ENCODE data around the gene POLDIP3.
"Not testable (repeated sequence)": the region's sequence is repeated elsewhere in the genome, so short reads cannot be mapped to it uniquely, and the experiment has no call there.

The POLDIP3 gene

GRCh38 chr22:42586381-42586780, 28.3 kb downstream of the POLDIP3 start:
- no peak for DNase-seq (ENCODE audit: low read depth, low spot score)

GRCh38 chr22:42585096-42585495, 29.6 kb downstream of the POLDIP3 start:
- no peak for DNase-seq (ENCODE audit: low read depth, low spot score)

- no peak for DNase-seq (ENCODE audit: low read depth, low spot score)
These were observed 30.2 kb downstream of the POLDIP3 start for GRCh38 chr22:42584364-42584940.

GRCh38 chr22:42582987-42583386, 31.7 kb downstream of the POLDIP3 start:
- DNase-seq (ENCODE audit: low read depth, low spot score), result no peak

GRCh38 chr22:42581762-42582716, 32.6 kb downstream of the POLDIP3 start:
- peak; percentile 69 for DNase-seq (ENCODE audit: low read depth, low spot score)

- DNase-seq (ENCODE audit: low read depth, low spot score), result not testable (repeated sequence)
These were observed 33.4 kb downstream of the POLDIP3 start for GRCh38 chr22:42581194-42581761.

GRCh38 chr22:42580040-42580439, 34.6 kb downstream of the POLDIP3 start:
- not testable (repeated sequence) for DNase-seq (ENCODE audit: low read depth, low spot score)

- DNase-seq (ENCODE audit: low read depth, low spot score), result no peak
These were observed 37.0 kb downstream of the POLDIP3 start for GRCh38 chr22:42577623-42578240.

GRCh38 chr22:42577141-42577540, 37.5 kb downstream of the POLDIP3 start:
- DNase-seq (ENCODE audit: low read depth, low spot score), result not testable (repeated sequence)

- not testable (repeated sequence) for DNase-seq (ENCODE audit: low read depth, low spot score)
These were observed 38.6 kb downstream of the POLDIP3 start for GRCh38 chr22:42575996-42576574.

GRCh38 chr22:42574468-42574867, 40.2 kb downstream of the POLDIP3 start:
- DNase-seq (ENCODE audit: low read depth, low spot score), result not testable (repeated sequence)

GRCh38 chr22:42574046-42574445, 40.6 kb downstream of the POLDIP3 start:
- DNase-seq (ENCODE audit: low read depth, low spot score), result not testable (repeated sequence)

- not testable (repeated sequence) for DNase-seq (ENCODE audit: low read depth, low spot score)
These were observed 43.6 kb downstream of the POLDIP3 start for GRCh38 chr22:42571068-42571467.

- DNase-seq (ENCODE audit: low read depth, low spot score), result not testable (repeated sequence)
These were observed 44.1 kb downstream of the POLDIP3 start for GRCh38 chr22:42570580-42570979.

GRCh38 chr22:42567950-42568349, 46.7 kb downstream of the POLDIP3 start:
- DNase-seq (ENCODE audit: low read depth, low spot score), result not testable (repeated sequence)

GRCh38 chr22:42565956-42566355, 48.7 kb downstream of the POLDIP3 start:
- DNase-seq (ENCODE audit: low read depth, low spot score), result no peak

GRCh38 chr22:42564699-42565098, 50.0 kb downstream of the POLDIP3 start:
- no peak for DNase-seq (ENCODE audit: low read depth, low spot score)

- not testable (repeated sequence) for DNase-seq (ENCODE audit: low read depth, low spot score)
These were observed 50.7 kb downstream of the POLDIP3 start for GRCh38 chr22:42563943-42564342.

GRCh38 chr22:42562684-42563083, 52.0 kb downstream of the POLDIP3 start:
- DNase-seq (ENCODE audit: low read depth, low spot score), result no peak

- DNase-seq (ENCODE audit: low read depth, low spot score), result no peak
These were observed 52.4 kb downstream of the POLDIP3 start for GRCh38 chr22:42562279-42562678.

GRCh38 chr22:42561856-42562255, 52.8 kb downstream of the POLDIP3 start:
- no peak for DNase-seq (ENCODE audit: low read depth, low spot score)

GRCh38 chr22:42560781-42561180, 53.9 kb downstream of the POLDIP3 start:
- no peak for DNase-seq (ENCODE audit: low read depth, low spot score)
